ENCODE data around the gene KLHL6. TPM values are rescaled to one million over a fixed set of nuclear protein-coding genes. Genes with fewer than 3 reads are reported as not detected.
"Not testable (repeated sequence)": the region's sequence is repeated elsewhere in the genome, so short reads cannot be mapped to it uniquely, and the experiment has no call there.

The KLHL6 gene
- total RNA-seq, 2 donors from 2014 or later, result 83.5 to 88.8 TPM

DNA sequence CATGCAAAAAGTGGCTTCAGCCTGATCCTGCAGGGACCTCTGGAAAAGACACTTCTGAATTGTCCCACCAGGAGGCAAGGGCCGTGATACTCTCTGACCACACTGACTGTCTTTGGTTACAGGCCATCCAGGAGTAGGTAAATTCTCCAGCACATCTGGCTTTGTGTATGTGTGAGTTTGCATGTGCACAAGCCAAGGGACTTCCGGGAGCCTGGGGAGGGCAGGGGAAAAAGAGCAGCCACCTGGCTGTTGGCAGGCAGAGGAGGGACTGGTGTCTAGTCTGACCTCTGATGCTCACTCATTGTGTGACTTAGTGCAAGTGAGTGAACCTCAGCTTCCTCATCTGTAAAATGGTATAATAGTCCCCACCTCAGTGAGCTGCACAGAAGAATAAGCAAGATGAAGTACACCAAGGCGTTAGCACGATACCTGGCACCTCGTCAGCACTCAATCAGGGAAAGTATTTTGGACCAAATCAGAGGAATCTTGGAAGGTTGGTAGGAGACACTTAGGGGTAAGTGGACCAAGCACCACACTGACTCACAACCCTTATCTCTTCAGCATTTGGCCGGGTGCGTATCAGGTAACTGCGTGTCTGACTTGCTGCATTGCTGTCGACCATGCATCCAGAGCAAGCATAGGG lies 19.1 kb downstream of the KLHL6 start:
- no peaks in the 10 kb centered on the region for H3K9me3 Mint-ChIP-seq
- H3K27me3 Mint-ChIP-seq (ENCODE audit: low read depth), result no peaks in the 10 kb centered on the region
- H3K4me3 Mint-ChIP-seq, result no peak overlapping the region
- H3K4me1 Mint-ChIP-seq (ENCODE audit: low read depth), result peaks cover 90% of the 10 kb centered on the region
- H3K27ac Mint-ChIP-seq, result no peak overlapping the region
- ATAC-seq (replicated peaks in 1 of 2) (no peak), DNase-seq (no peak)
- H3K36me3 Mint-ChIP-seq (ENCODE audit: insufficient read depth in 2 of 2), result peaks cover 7 to 19% of the 10 kb centered on the region in 2 donors

- H3K27ac Mint-ChIP-seq, result no peak overlapping the region
- peaks cover 9 to 23% of the 10 kb centered on the region in 2 donors for H3K36me3 Mint-ChIP-seq (ENCODE audit: insufficient read depth in 2 of 2)
- no peaks in the 10 kb centered on the region for H3K27me3 Mint-ChIP-seq (ENCODE audit: low read depth)
- peaks cover 80% of the 10 kb centered on the region for H3K4me1 Mint-ChIP-seq (ENCODE audit: low read depth)
- no peaks in the 10 kb centered on the region for H3K9me3 Mint-ChIP-seq
- H3K4me3 Mint-ChIP-seq, result peak overlapping the region in 1 of 2 donors; percentile 54
- peak; percentile 7 to 16 for ATAC-seq (replicated peaks in 1 of 2)
- DNase-seq, result no peak
These were observed 21.3 kb downstream of the KLHL6 start for GRCh38 chr3:183534249-183534648.

- Mint-ChIP-seq H3K4me3 (peak overlapping the region; percentile 58 to 74), H3K4me1 (ENCODE audit: low read depth) (peaks cover 81% of the 10 kb centered on the region)
- ATAC-seq (replicated peaks in 1 of 2), result peak; percentile 32 to 83
These were observed 21.9 kb downstream of the KLHL6 start for GRCh38 chr3:183533412-183534132.

GRCh38 chr3:183532620-183533411 lies 22.7 kb downstream of the KLHL6 start:
- H3K4me3 Mint-ChIP-seq, result peak overlapping the region in 1 of 2 donors; percentile 74
- H3K36me3 Mint-ChIP-seq (ENCODE audit: insufficient read depth in 2 of 2), result peaks cover 13 to 33% of the 10 kb centered on the region in 2 donors
- H3K27me3 Mint-ChIP-seq (ENCODE audit: low read depth), result no peaks in the 10 kb centered on the region
- DNase-seq (no peak), ATAC-seq (replicated peaks in 1 of 2) (peak in 1 of 2 donors; percentile 47)
- H3K9me3 Mint-ChIP-seq, result peaks cover 1 to 3% of the 10 kb centered on the region in 2 donors
- H3K27ac Mint-ChIP-seq, result peak overlapping the region; percentile 81
- H3K4me1 Mint-ChIP-seq (ENCODE audit: low read depth), result peaks cover 81% of the 10 kb centered on the region

More at GRCh38 chr3:183533412-183534132, 21.9 kb downstream of the KLHL6 start:
- Mint-ChIP-seq H3K9me3 (peaks cover 1 to 3% of the 10 kb centered on the region in 2 donors), H3K27ac (peak overlapping the region; percentile 81), H3K27me3 (ENCODE audit: low read depth) (no peaks in the 10 kb centered on the region), H3K36me3 (ENCODE audit: insufficient read depth in 2 of 2) (peaks cover 11 to 26% of the 10 kb centered on the region in 2 donors)
- peak in 1 of 2 donors; percentile 55 for DNase-seq

- Mint-ChIP-seq H3K9me3 (peaks cover 1 to 3% of the 10 kb centered on the region in 2 donors), H3K4me3 (no peak overlapping the region), H3K36me3 (ENCODE audit: insufficient read depth in 2 of 2) (peaks cover 21 to 45% of the 10 kb centered on the region in 2 donors), H3K27me3 (ENCODE audit: low read depth) (no peaks in the 10 kb centered on the region), H3K27ac (no peak overlapping the region), H3K4me1 (ENCODE audit: low read depth) (peaks cover 80% of the 10 kb centered on the region)
- ATAC-seq (replicated peaks in 1 of 2), result no peak
- DNase-seq, result no peak
These were observed 25.8 kb downstream of the KLHL6 start for GRCh38 chr3:183529717-183530116.

DNA sequence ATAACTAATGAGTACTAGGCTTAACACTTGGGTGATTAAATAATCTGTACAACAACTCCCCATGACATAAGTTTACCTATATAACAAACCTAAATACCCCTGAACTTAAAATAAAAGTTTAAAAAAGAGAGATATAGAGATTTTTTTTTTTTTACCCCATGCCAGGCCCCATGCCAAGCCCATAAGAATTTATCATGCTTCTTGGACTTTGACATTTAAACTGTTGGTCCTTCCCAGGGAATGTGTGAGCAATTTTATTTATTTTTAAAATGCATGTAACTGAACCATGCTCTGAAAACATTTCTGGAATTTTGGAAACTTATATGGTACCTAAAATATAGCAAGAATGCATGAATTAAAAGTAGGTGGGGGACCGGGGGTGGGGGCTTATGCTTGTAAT lies 26.3 kb downstream of the KLHL6 start:
- Mint-ChIP-seq H3K4me3 (no peak overlapping the region), H3K27me3 (ENCODE audit: low read depth) (no peaks in the 10 kb centered on the region), H3K27ac (no peak overlapping the region), H3K36me3 (ENCODE audit: insufficient read depth in 2 of 2) (peaks cover 21 to 45% of the 10 kb centered on the region in 2 donors), H3K9me3 (peaks cover 1 to 3% of the 10 kb centered on the region in 2 donors), H3K4me1 (ENCODE audit: low read depth) (peaks cover 77% of the 10 kb centered on the region)
- DNase-seq, result no peak
- ATAC-seq (replicated peaks in 1 of 2), result no peak

DNA sequence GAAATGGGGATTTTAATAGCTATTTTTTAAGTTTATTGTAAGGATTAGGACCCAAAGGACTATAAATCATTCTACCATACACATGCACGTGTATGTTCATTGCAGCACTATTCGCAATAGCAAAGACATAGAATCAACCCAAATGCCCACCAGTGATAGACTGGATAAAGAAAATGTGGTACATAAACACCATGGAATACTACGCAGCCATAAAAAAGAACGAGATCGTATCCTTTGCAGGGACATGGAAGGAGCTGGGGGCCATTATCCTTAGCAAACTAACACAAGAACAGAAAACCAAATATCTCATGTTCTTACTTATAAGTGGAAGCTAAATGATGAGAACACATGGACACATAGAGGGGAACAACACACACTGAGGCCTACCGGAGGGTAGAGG lies 26.7 kb downstream of the KLHL6 start:
- not testable (repeated sequence) for H3K27me3 Mint-ChIP-seq (ENCODE audit: low read depth)

DNA sequence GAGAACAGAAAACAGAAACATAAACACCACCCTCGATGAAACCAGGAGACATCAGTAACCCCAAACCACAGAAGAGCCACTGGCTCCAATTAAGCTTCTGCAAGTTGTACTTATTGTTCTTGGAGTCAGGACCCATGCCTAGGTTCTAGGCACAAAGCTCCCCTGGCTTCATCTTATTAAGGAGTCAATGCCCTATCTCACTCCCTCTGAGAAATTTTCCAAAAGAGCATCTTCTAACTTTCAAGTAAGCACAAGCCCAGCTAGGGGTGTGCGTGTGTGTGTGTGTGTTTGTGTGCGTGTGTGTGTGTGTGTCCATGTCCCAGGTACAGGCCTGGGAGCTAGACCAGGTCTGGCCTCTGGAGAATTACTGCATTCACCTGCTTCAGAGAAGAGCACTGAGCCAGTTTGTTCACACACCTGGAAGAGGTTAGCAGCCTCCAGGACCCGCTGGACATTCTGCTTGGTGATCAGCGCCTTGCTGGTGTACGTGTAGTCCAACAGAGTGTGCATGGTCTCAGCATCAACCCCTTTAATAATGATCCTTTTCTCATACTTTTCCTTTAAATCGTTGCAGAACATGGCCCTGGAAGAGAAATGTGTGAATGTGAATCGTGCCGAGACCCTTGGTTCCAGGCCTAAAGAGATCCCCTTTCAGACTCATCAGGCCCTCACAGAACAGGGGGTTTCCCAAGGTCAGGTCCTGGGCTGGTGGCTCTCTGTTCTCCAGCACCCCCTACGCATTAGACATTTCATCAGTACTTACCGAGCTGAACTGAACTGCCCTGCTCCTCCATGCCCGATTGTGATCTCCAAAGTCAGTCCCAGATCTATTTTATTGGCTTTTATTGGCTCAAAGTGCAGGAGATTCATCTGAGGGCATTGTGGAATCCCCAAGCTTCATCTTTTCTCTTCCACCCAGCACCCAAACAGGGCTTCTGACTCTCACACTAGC lies 27.8 kb downstream of the KLHL6 start:
- peaks cover 62% of the 10 kb centered on the region for H3K4me1 Mint-ChIP-seq (ENCODE audit: low read depth)
- ATAC-seq (replicated peaks in 1 of 2), result peak; percentile 79 to 80
- H3K36me3 Mint-ChIP-seq (ENCODE audit: insufficient read depth in 2 of 2), result peaks cover 21 to 46% of the 10 kb centered on the region in 2 donors

More for the DNA sequence above, 26.7 kb downstream of the KLHL6 start:
- H3K9me3 Mint-ChIP-seq; ATAC-seq (replicated peaks in 1 of 2); H3K27ac Mint-ChIP-seq; DNase-seq: not testable (repeated sequence)
- peak overlapping the region in 1 of 2 donors; percentile 68 for H3K4me3 Mint-ChIP-seq
- H3K4me1 Mint-ChIP-seq (ENCODE audit: low read depth), result peaks cover 73% of the 10 kb centered on the region
- H3K36me3 Mint-ChIP-seq (ENCODE audit: insufficient read depth in 2 of 2), result peaks cover 21 to 45% of the 10 kb centered on the region in 2 donors

GRCh38 chr3:183526838-183527427 lies 28.6 kb downstream of the KLHL6 start:
- peak; percentile 66 to 68 for ATAC-seq (replicated peaks in 1 of 2)
- no peaks in the 10 kb centered on the region for H3K27me3 Mint-ChIP-seq (ENCODE audit: low read depth)
- peaks cover 1 to 3% of the 10 kb centered on the region in 2 donors for H3K9me3 Mint-ChIP-seq
- H3K4me3 Mint-ChIP-seq, result peak overlapping the region; percentile 54 to 68
- peaks cover 54% of the 10 kb centered on the region for H3K4me1 Mint-ChIP-seq (ENCODE audit: low read depth)
- DNase-seq, result no peak
- peak overlapping the region; percentile 95 for H3K27ac Mint-ChIP-seq
- H3K36me3 Mint-ChIP-seq (ENCODE audit: insufficient read depth in 2 of 2), result peaks cover 18 to 41% of the 10 kb centered on the region in 2 donors

More for the DNA sequence above, 27.8 kb downstream of the KLHL6 start:
- peak overlapping the region; percentile 95 for H3K27ac Mint-ChIP-seq
- H3K27me3 Mint-ChIP-seq (ENCODE audit: low read depth), result no peaks in the 10 kb centered on the region
- H3K4me3 Mint-ChIP-seq, result peak overlapping the region; percentile 54 to 68
- no peak for DNase-seq
- peaks cover 1 to 3% of the 10 kb centered on the region in 2 donors for H3K9me3 Mint-ChIP-seq

- Mint-ChIP-seq H3K27ac (no peak overlapping the region), H3K27me3 (ENCODE audit: low read depth) (no peaks in the 10 kb centered on the region), H3K9me3 (peaks cover 1 to 3% of the 10 kb centered on the region in 2 donors), H3K36me3 (ENCODE audit: insufficient read depth in 2 of 2) (peaks cover 16 to 35% of the 10 kb centered on the region in 2 donors), H3K4me1 (ENCODE audit: low read depth) (peaks cover 46% of the 10 kb centered on the region), H3K4me3 (no peak overlapping the region)
- DNase-seq (no peak), ATAC-seq (replicated peaks in 1 of 2) (no peak)
These were observed 31.0 kb downstream of the KLHL6 start for GRCh38 chr3:183524476-183524875.

DNA sequence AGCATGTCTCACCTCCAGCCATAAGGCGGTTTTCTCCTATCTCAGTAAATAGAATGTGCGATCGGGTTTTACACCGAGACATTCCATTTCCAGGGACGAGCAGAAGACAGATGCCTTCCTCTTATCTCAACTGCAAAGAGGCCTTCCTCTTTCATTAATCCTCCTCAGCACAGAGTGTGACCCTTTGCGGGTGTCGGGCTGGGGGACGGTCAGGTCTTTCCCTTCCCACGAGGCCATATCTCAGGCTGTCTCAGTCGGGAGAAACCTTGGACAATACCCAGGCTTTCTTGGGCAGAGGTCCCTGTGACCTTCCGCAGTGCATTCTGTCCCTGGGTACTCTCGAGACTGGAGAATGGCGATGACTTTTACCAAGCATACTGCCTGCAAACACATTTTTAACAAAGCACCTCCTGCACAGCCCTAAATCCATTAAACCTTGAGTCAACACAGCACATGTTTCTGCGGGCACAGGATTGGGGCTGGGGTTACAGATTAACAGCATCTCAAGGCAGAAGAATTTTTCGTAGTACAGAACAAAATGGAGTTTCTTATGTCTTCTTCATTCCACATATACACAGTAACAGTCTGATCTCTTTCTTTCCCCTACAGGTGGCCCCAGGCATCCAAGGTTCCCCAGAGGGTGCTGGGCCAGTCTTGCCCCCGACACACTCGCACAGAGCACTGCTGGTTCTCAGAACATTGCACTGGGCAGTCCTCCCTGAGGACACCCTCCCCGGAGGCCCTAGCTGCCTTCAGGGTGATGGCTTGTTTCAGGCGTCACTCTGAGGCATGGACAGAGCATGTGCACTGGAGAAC lies 34.6 kb downstream of the KLHL6 start:
- Mint-ChIP-seq H3K27ac (peak overlapping the region; percentile 21), H3K4me1 (ENCODE audit: low read depth) (peaks cover 52% of the 10 kb centered on the region), H3K36me3 (ENCODE audit: insufficient read depth in 2 of 2) (peaks cover 17 to 36% of the 10 kb centered on the region in 2 donors)
- H3K27me3 Mint-ChIP-seq (ENCODE audit: low read depth); ATAC-seq (replicated peaks in 1 of 2); DNase-seq; H3K4me3 Mint-ChIP-seq; H3K9me3 Mint-ChIP-seq: not testable (repeated sequence)

Measured in activated T-cell treated with anti-CD3 and anti-CD28 coated beads, Interleukin-2, amount 50 U/mL, for 72 hours (primary cell).